ENCODE data around the gene CAVIN2. TPM values are rescaled to one million over a fixed set of nuclear protein-coding genes. Genes with fewer than 3 reads are reported as not detected.

The CAVIN2 gene
- total RNA-seq, 1 experiment from 2014 or later = 2.3 TPM

- no peaks in the 10 kb centered on the region for H3K27me3 ChIP-seq (ENCODE audit: insufficient read depth, low read depth)
- ChIA-PET CTCF (no interaction called here), POLR2A (ENCODE audit: unreplicated experiment) (no interaction called here)
- no peak overlapping the region for H3K27ac ChIP-seq
- no peak for TF ChIP-seq CTCF (conservative IDR thresholded peaks at IDR 0.05)
- TF ChIP-seq EZH2 (IDR thresholded peaks at IDR 0.05; ENCODE audit: low read depth) = no peak
- no peaks in the 10 kb centered on the region for H3K36me3 ChIP-seq (ENCODE audit: low read depth)
- no peak overlapping the region for H2AFZ ChIP-seq
- no peaks in the 10 kb centered on the region for H3K4me1 ChIP-seq (replicated peaks; ENCODE audit: insufficient read depth)
- no peak overlapping the region for H3K4me2 ChIP-seq
- DNase-seq = no peak
- BruUV-seq (replicated peaks) = no TSS peak
- H3F3A ChIP-seq (ENCODE audit: insufficient read depth, low read depth) = no peaks in the 10 kb centered on the region
- H3K9me2 ChIP-seq (ENCODE audit: insufficient read depth) = no peaks in the 10 kb centered on the region
- intact Hi-C loops (cut with micrococcal nuclease; ENCODE audit: unreplicated experiment) = no loop called here
- no peak overlapping the region for H3K4me3 ChIP-seq
- H4K20me1 ChIP-seq (ENCODE audit: insufficient read depth) = no peaks in the 10 kb centered on the region
- H3K9me3 ChIP-seq (ENCODE audit: insufficient read depth, low read depth) = no peaks in the 10 kb centered on the region
- H3K79me2 ChIP-seq (ENCODE audit: low read depth) = no peaks in the 10 kb centered on the region
Measured at GRCh38 chr2:191835539-191836350, 11.1 kb downstream of the CAVIN2 start.

GRCh38 chr2:191835100-191835499 is 11.8 kb downstream of the CAVIN2 start:
- POLR2A ChIA-PET (ENCODE audit: unreplicated experiment) = no interaction called here
- TF ChIP-seq EZH2 (IDR thresholded peaks at IDR 0.05; ENCODE audit: low read depth) (no peak), CTCF (conservative IDR thresholded peaks at IDR 0.05) (no peak)
- no peaks in the 10 kb centered on the region for H4K20me1 ChIP-seq (ENCODE audit: insufficient read depth)
- no peak overlapping the region for H3K4me2 ChIP-seq
- no peaks in the 10 kb centered on the region for H3K9me2 ChIP-seq (ENCODE audit: insufficient read depth)
- CTCF ChIA-PET = no interaction called here
- H3K4me3 ChIP-seq = no peak overlapping the region
- no peak for DNase-seq
- no peak overlapping the region for H3K27ac ChIP-seq
- BruUV-seq (replicated peaks) = no TSS peak
- H3K36me3 ChIP-seq (ENCODE audit: low read depth) = no peaks in the 10 kb centered on the region
- H3K4me1 ChIP-seq (replicated peaks; ENCODE audit: insufficient read depth) = no peaks in the 10 kb centered on the region
- intact Hi-C loops (cut with micrococcal nuclease; ENCODE audit: unreplicated experiment) = no loop called here
- H3F3A ChIP-seq (ENCODE audit: insufficient read depth, low read depth) = no peaks in the 10 kb centered on the region
- H3K27me3 ChIP-seq (ENCODE audit: insufficient read depth, low read depth) = no peaks in the 10 kb centered on the region
- H3K79me2 ChIP-seq (ENCODE audit: low read depth) = no peaks in the 10 kb centered on the region
- H3K9me3 ChIP-seq (ENCODE audit: insufficient read depth, low read depth) = no peaks in the 10 kb centered on the region
- no peak overlapping the region for H2AFZ ChIP-seq

GRCh38 chr2:191833356-191833755 is 13.5 kb downstream of the CAVIN2 start:
- no peak overlapping the region for H3K27ac ChIP-seq
- H3K9me3 ChIP-seq (ENCODE audit: insufficient read depth, low read depth) = no peaks in the 10 kb centered on the region
- no peak overlapping the region for H3K4me2 ChIP-seq
- no peaks in the 10 kb centered on the region for H3K9me2 ChIP-seq (ENCODE audit: insufficient read depth)
- no peaks in the 10 kb centered on the region for H3K79me2 ChIP-seq (ENCODE audit: low read depth)
- no peak for DNase-seq
- no peak overlapping the region for H3K4me3 ChIP-seq
- H3K36me3 ChIP-seq (ENCODE audit: low read depth) = no peaks in the 10 kb centered on the region
- ChIA-PET CTCF (no interaction called here), POLR2A (ENCODE audit: unreplicated experiment) (no interaction called here)
- no peak overlapping the region for H2AFZ ChIP-seq
- no peaks in the 10 kb centered on the region for H3K27me3 ChIP-seq (ENCODE audit: insufficient read depth, low read depth)
- no peaks in the 10 kb centered on the region for H4K20me1 ChIP-seq (ENCODE audit: insufficient read depth)
- TF ChIP-seq EZH2 (IDR thresholded peaks at IDR 0.05; ENCODE audit: low read depth) (no peak), CTCF (conservative IDR thresholded peaks at IDR 0.05) (no peak)
- BruUV-seq (replicated peaks) = no TSS peak
- no peaks in the 10 kb centered on the region for H3K4me1 ChIP-seq (replicated peaks; ENCODE audit: insufficient read depth)
- intact Hi-C loops (cut with micrococcal nuclease; ENCODE audit: unreplicated experiment) = no loop called here
- H3F3A ChIP-seq (ENCODE audit: insufficient read depth, low read depth) = no peaks in the 10 kb centered on the region

Measured in PC-9 (cell line).